OCI-LY3 (cell line): ENCODE measurements around the gene UBA3.

ENCODE experiments used
- EZH2phosphoT487 ChIP-seq: fragments of 200-600 bp; shearing (Covaris generic); IDR thresholded peaks from 2 replicates; pipeline ENCODE4 v1.6.1; 2018; ENCODE audit warnings: antibody characterized with exemption, mixed run types, low read depth
- TF ChIP-seq, protein P1 (sequence below): fragments of 200-600, 300-600 bp; sonication (generic); IDR thresholded peaks from 2 replicates; pipeline ENCODE4 v1.5.1; 2014; ENCODE audit warnings: antibody characterized with exemption, low read length, low read depth

DNA sequence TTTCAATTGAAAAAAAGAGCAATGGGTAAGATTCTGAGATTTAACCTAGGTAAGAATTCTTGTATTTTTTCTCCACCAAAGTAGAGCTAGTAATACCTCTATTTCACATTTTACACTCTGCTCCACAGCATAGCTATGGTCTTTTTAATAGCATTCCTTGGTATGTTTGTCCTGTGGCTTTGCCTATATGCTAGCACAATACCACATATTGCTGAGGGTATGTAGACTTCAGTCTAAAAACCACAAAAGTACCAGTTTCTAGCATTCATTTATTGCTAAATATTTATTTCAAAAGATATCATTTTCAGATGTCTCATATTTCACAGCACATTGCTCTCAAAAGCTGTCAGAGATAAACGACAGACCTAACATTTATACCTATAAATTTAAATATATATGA lies 48.5 kb downstream of the UBA3 start:
- TF ChIP-seq, protein P1, sequence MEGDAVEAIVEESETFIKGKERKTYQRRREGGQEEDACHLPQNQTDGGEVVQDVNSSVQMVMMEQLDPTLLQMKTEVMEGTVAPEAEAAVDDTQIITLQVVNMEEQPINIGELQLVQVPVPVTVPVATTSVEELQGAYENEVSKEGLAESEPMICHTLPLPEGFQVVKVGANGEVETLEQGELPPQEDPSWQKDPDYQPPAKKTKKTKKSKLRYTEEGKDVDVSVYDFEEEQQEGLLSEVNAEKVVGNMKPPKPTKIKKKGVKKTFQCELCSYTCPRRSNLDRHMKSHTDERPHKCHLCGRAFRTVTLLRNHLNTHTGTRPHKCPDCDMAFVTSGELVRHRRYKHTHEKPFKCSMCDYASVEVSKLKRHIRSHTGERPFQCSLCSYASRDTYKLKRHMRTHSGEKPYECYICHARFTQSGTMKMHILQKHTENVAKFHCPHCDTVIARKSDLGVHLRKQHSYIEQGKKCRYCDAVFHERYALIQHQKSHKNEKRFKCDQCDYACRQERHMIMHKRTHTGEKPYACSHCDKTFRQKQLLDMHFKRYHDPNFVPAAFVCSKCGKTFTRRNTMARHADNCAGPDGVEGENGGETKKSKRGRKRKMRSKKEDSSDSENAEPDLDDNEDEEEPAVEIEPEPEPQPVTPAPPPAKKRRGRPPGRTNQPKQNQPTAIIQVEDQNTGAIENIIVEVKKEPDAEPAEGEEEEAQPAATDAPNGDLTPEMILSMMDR, result no peak
- no peak for TF ChIP-seq EZH2phosphoT487
